B cell (primary cell): Measurements from ENCODE around the gene NLGN1.

ENCODE experiments used
- EZH2 ChIP-seq: IDR thresholded peaks from 2 replicates; pipeline ENCODE4 v1.6.1; 2012; ENCODE audit warnings: borderline replicate concordance, low read depth, mild to moderate bottlenecking, moderate library complexity, low read length; ENCODE audit not compliant: insufficient read depth, poor library complexity, severe bottlenecking
- TF ChIP-seq, protein P1 (sequence below): fragments of 200-600 bp; IDR thresholded peaks from one replicate; pipeline ENCODE4 v1.8.0; 2022; ENCODE audit warnings: antibody characterized with exemption, mild to moderate bottlenecking

DNA sequence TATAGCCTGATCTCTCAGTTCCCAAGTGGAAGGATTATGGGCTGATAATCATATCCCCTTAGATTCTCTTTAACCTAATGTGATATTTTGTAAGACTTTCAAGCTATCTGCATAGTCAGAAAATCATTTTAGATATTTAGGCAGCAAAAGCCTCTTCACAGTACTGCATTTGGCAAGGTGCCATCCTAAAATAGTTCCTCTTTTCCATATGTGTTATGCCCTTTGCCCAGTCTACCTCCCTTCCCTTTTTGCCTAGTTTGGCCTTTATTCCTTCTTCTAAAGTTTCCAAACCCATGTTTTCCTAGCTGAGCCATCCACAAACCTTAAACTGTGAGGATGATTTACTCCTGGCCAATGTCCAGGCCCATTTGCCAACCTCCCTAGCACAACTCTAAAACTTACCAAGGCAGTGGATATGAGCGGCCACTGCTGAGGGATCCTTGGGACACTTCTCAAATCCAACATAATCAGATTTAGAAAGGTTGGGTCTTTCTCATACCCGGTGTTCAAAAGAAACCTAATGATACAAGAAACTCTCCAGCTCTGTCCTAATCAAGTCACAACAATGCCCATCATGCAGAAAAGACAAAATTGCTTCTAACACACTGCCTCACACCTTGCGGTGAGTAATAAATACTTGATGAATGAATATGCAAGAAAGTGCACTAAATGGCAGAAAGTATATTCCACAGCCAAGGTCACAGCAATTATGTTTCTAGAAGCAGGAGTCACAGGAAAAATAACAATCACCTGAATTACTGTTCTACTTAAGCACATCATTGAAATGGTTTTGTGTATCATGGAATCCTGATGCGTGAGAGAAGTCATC, 493.9 kb downstream of the NLGN1 start:
- TF ChIP-seq, protein P1, sequence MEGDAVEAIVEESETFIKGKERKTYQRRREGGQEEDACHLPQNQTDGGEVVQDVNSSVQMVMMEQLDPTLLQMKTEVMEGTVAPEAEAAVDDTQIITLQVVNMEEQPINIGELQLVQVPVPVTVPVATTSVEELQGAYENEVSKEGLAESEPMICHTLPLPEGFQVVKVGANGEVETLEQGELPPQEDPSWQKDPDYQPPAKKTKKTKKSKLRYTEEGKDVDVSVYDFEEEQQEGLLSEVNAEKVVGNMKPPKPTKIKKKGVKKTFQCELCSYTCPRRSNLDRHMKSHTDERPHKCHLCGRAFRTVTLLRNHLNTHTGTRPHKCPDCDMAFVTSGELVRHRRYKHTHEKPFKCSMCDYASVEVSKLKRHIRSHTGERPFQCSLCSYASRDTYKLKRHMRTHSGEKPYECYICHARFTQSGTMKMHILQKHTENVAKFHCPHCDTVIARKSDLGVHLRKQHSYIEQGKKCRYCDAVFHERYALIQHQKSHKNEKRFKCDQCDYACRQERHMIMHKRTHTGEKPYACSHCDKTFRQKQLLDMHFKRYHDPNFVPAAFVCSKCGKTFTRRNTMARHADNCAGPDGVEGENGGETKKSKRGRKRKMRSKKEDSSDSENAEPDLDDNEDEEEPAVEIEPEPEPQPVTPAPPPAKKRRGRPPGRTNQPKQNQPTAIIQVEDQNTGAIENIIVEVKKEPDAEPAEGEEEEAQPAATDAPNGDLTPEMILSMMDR: no peak
- no peak for TF ChIP-seq EZH2
